Measurements from ENCODE around the gene ABT1.

DNA sequence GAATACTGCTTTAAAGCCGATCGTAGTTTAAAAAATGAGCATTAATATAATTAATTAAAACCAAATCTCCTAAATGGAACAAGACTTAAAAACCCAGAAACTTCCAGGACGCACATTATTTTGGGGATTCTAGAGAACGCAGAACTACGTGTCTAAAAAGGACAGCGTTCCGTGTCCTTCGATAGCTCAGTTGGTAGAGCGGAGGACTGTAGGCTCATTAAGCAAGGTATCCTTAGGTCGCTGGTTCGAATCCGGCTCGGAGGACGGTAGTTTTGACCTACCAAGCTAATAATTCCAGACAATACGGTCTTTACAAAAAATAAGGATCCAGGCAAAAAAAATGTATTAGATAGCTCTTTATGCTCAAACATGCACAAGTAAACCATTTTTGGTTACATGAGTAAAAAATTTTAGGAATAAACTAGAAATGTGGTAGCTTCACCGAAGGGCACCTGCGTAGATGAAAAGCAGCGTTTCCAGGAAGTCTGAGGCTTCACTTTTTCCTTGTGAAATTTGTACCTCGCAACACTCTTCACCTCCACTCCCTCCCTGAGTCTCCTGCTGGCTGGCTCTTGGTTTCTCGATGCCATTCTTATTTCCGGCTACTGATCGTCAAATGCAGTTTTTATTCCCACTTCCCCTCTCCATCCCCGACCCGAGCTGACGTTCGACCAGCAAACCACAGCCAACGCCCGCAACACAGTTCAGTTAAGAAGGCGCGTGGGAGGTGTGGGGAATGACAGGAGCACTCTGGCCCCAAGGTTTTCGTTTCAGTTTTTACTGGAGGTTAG lies 19.6 kb upstream of the ABT1 start:
- TF ChIP-seq, protein P1, sequence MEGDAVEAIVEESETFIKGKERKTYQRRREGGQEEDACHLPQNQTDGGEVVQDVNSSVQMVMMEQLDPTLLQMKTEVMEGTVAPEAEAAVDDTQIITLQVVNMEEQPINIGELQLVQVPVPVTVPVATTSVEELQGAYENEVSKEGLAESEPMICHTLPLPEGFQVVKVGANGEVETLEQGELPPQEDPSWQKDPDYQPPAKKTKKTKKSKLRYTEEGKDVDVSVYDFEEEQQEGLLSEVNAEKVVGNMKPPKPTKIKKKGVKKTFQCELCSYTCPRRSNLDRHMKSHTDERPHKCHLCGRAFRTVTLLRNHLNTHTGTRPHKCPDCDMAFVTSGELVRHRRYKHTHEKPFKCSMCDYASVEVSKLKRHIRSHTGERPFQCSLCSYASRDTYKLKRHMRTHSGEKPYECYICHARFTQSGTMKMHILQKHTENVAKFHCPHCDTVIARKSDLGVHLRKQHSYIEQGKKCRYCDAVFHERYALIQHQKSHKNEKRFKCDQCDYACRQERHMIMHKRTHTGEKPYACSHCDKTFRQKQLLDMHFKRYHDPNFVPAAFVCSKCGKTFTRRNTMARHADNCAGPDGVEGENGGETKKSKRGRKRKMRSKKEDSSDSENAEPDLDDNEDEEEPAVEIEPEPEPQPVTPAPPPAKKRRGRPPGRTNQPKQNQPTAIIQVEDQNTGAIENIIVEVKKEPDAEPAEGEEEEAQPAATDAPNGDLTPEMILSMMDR (IDR thresholded peaks at IDR 0.05), result no peak
- no peak for TF ChIP-seq POLR2A (IDR thresholded peaks at IDR 0.05)

Measured in Peyer's patch (tissue), 4 donors.